Measurements from ENCODE around the gene MAPKAPK3. TPM values are rescaled to one million over a fixed set of nuclear protein-coding genes. Genes with fewer than 3 reads are reported as not detected.

The MAPKAPK3 gene
- total RNA-seq, 1 experiment from 2014 or later, result 40.1 TPM

- no peak for DNase-seq
- CTCF ChIA-PET, result interaction anchor here (1.0 kb wide), 1 partner anchor 35 kb away, joined by 3 read pairs; no protein-coding TSS in a partner anchor
- Histone ChIP-seq H3K9me3 (no peaks in the 10 kb centered on the region), H3K4me3 (ENCODE audit: low read depth, low read length) (no peak overlapping the region), H3K36me3 (ENCODE audit: control insufficient read depth, insufficient read depth, low read length) (no peaks in the 10 kb centered on the region), H3K27me3 (replicated peaks; ENCODE audit: control insufficient read depth, insufficient read depth, low read length) (no peaks in the 10 kb centered on the region), H3K4me1 (peaks cover 33% of the 10 kb centered on the region)
- no peak overlapping the region for H3K4me3 Mint-ChIP-seq (ENCODE audit: unreplicated experiment)
- TF ChIP-seq CTCF (IDR thresholded peaks at IDR 0.05; ENCODE audit: insufficient read depth in 1 of 2, low read depth in 1 of 2, low read length in 1 of 2, severe bottlenecking in 1 of 2, unreplicated experiment in 1 of 2), result no peak
- POLR2A ChIA-PET, result no interaction called here
- no peaks in the 10 kb centered on the region for H3K9me3 Mint-ChIP-seq (ENCODE audit: unreplicated experiment)
- BruUV-seq (replicated peaks), result no TSS peak
- no peak overlapping the region for H3K27ac Mint-ChIP-seq (ENCODE audit: unreplicated experiment)
- peaks cover 20% of the 10 kb centered on the region for H3K4me1 Mint-ChIP-seq (ENCODE audit: low read depth, unreplicated experiment)
- H3K36me3 Mint-ChIP-seq (ENCODE audit: insufficient read depth, unreplicated experiment), result peaks cover 4% of the 10 kb centered on the region
- no peaks in the 10 kb centered on the region for H3K27me3 Mint-ChIP-seq (ENCODE audit: insufficient read depth, unreplicated experiment)
- intact Hi-C loops (cut with micrococcal nuclease; ENCODE audit: unreplicated experiment), result no loop called here
Observed at GRCh38 chr3:50605901-50606326, 11.0 kb upstream of the MAPKAPK3 start.

- POLR2A ChIA-PET, result no interaction called here
- no peaks in the 10 kb centered on the region for H3K27me3 ChIP-seq (replicated peaks; ENCODE audit: control insufficient read depth, insufficient read depth, low read length)
- intact Hi-C loops (cut with micrococcal nuclease; ENCODE audit: unreplicated experiment), result no loop called here
- H3K36me3 ChIP-seq (ENCODE audit: control insufficient read depth, insufficient read depth, low read length), result no peaks in the 10 kb centered on the region
- BruUV-seq (replicated peaks), result no TSS peak
- CTCF ChIA-PET, result no interaction called here
- Mint-ChIP-seq H3K36me3 (ENCODE audit: insufficient read depth, unreplicated experiment) (peaks cover 11% of the 10 kb centered on the region), H3K4me3 (ENCODE audit: unreplicated experiment) (no peak overlapping the region), H3K27me3 (ENCODE audit: insufficient read depth, unreplicated experiment) (no peaks in the 10 kb centered on the region), H3K4me1 (ENCODE audit: low read depth, unreplicated experiment) (peaks cover 20% of the 10 kb centered on the region), H3K27ac (ENCODE audit: unreplicated experiment) (no peak overlapping the region), H3K9me3 (ENCODE audit: unreplicated experiment) (no peaks in the 10 kb centered on the region)
- H3K4me3 ChIP-seq (ENCODE audit: low read depth, low read length), result no peak overlapping the region
- H3K9me3 ChIP-seq, result no peaks in the 10 kb centered on the region
- no peak for TF ChIP-seq CTCF (IDR thresholded peaks at IDR 0.05; ENCODE audit: insufficient read depth in 1 of 2, low read depth in 1 of 2, low read length in 1 of 2, severe bottlenecking in 1 of 2, unreplicated experiment in 1 of 2)
- no peak for DNase-seq
- peaks cover 27% of the 10 kb centered on the region for H3K4me1 ChIP-seq
Observed at GRCh38 chr3:50606596-50606995, 10.4 kb upstream of the MAPKAPK3 start.

GRCh38 chr3:50607271-50608091, 9.5 kb upstream of the MAPKAPK3 start:
- intact Hi-C loops (cut with micrococcal nuclease; ENCODE audit: unreplicated experiment), result no loop called here

More at GRCh38 chr3:50607271-50608091, 9.5 kb upstream of the MAPKAPK3 start:
- no peak for DNase-seq
- H3K27ac Mint-ChIP-seq (ENCODE audit: unreplicated experiment), result no peak overlapping the region
- H3K9me3 ChIP-seq, result no peaks in the 10 kb centered on the region
- ChIA-PET CTCF (no interaction called here), POLR2A (no interaction called here)
- peaks cover 20% of the 10 kb centered on the region for H3K4me1 ChIP-seq
- TF ChIP-seq CTCF (IDR thresholded peaks at IDR 0.05; ENCODE audit: insufficient read depth in 1 of 2, low read depth in 1 of 2, low read length in 1 of 2, severe bottlenecking in 1 of 2, unreplicated experiment in 1 of 2), result no peak
- H3K4me3 ChIP-seq (ENCODE audit: low read depth, low read length), result no peak overlapping the region
- no peaks in the 10 kb centered on the region for H3K27me3 ChIP-seq (replicated peaks; ENCODE audit: control insufficient read depth, insufficient read depth, low read length)
- H3K4me3 Mint-ChIP-seq (ENCODE audit: unreplicated experiment), result no peak overlapping the region
- no peaks in the 10 kb centered on the region for H3K27me3 Mint-ChIP-seq (ENCODE audit: insufficient read depth, unreplicated experiment)
- no peaks in the 10 kb centered on the region for H3K9me3 Mint-ChIP-seq (ENCODE audit: unreplicated experiment)
- no peaks in the 10 kb centered on the region for H3K36me3 ChIP-seq (ENCODE audit: control insufficient read depth, insufficient read depth, low read length)
- peaks cover 17% of the 10 kb centered on the region for H3K4me1 Mint-ChIP-seq (ENCODE audit: low read depth, unreplicated experiment)
- BruUV-seq (replicated peaks), result no TSS peak
- H3K36me3 Mint-ChIP-seq (ENCODE audit: insufficient read depth, unreplicated experiment), result peaks cover 16% of the 10 kb centered on the region

Data from Caco-2 (cell line).